HG03280 (cell line): ENCODE results near the gene DOK6.

Experiments
- ATAC-seq: cut with Tn5 transposase; IDR thresholded peaks from one replicate; pipeline ENCODE4 v1.9.1; 2021; ENCODE audit warnings: mild to moderate bottlenecking, moderate library complexity; ENCODE audit not compliant: unreplicated experiment

Gene DOK6

DNA sequence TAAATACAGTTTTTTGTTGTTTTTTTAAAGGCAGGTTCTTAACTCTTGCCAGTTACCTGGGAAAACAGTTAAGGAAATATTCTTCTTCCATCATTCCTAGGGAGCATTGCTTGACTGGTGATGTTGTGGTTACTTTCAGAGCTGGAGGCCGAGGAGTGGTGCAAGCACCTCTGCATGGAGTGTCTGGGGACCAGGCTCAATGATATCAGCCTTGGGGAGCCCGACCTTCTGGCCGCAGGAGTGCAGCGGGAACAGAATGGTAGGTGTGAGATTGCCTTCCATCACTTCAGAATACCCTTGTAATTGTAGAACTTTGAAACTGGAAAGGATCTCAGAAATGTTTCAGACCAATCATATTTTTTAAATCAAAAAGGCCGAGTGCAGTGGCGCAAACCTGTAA, 276.9 kb downstream of the DOK6 start:
- ATAC-seq, result no peak

DNA sequence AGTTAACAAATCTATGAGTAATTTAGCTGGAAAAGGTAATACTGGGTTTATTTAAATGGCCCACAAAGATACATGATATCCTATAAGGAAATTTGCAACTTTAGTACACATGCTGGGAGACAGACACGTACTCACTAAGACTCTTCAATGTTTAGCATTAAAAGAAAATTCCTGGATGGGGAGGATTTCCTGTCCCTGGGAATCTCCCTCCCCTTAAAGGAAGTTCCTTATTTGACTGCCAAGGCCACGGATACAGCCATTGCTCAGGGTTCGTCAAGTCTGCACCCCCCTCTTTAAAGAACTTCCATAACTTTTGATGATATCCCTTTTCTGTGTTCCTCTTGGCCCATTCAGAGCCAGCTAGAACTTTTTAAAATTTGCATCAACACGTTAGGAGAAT, 279.4 kb downstream of the DOK6 start:
- no peak for ATAC-seq

DNA sequence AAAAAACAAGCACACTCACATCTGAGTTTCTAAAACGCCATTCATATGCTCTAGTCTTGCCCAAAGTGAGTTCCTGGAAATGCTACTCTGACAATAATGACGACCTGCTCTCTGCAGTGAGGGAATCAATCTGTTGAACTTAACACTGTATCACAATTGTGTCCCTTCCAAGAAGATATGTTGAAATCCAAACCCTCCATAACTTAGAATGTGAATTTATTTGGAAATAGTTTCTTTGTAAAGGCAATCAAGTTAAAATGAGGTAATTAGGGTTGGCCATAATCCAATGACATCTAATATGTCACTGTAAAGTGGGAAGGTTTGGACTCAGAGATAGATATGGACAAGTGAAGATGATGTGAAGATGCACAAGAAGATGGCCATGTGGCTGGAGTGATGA, 282.5 kb downstream of the DOK6 start:
- ATAC-seq, result no peak

DNA sequence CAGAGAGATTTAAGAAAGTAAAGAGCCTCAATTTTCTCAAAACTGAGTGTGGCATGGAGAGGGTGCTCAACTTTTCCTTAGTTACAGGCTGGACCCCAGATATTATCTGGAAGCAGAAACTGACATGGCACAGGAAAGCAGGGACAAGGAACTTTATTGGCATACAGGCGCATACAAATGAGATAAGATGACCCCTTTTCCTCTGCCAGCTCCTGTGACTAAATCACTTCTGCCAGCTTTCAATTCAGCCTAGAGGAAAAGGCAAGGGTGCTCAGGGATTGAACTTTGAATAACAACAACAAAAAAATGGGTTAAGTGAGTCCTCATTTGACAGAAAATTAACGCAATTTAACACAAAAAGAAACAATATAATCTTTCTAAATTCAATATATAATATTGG, 284.1 kb downstream of the DOK6 start:
- no peak for ATAC-seq

DNA sequence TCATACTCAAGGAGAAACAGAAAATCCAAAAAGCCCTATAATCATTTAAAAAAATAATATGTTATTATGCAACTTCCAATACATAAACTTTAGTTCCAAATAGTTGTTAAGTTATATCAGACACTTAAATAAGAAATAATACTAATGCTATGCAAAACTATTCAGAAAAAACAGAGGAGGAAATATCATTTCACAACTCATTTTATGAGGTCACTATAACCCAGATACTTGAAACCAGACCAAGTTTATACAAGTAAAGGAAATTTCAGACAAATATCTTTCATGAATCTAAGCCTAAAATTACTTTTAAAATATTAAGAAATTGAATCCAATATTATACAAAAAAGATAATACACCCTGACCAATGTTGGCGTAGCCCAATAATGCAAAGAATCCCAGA, 286.2 kb downstream of the DOK6 start:
- ATAC-seq, result no peak

DNA sequence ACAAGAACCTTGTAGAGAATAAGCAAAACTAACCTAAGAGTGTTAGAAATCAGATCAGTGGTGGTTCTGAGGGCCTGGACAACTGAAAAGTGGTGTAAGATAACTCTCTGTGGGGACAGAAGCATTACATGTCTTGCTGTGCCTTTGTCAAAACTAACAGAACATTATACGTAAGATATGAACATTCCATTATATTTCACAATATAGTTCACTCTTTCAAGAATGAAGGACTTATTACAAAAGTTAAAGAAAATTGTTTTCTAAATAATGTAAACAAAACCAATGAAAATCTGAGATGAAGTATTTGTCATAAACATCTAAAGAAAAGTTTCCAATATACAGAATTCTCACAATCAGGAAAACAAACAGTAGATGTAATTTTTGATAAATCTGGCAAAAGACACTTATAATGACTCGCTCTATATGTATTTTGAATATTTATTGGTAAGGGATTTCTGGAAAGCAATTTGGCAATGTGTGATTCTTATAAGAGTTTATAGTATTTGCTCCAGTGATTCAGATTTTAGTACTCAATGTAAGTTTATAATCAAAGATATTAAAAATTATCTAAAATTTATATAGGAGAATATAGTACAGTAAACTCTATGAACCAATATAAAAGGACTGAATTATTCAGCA, 288.6 kb downstream of the DOK6 start:
- ATAC-seq, result no peak

DNA sequence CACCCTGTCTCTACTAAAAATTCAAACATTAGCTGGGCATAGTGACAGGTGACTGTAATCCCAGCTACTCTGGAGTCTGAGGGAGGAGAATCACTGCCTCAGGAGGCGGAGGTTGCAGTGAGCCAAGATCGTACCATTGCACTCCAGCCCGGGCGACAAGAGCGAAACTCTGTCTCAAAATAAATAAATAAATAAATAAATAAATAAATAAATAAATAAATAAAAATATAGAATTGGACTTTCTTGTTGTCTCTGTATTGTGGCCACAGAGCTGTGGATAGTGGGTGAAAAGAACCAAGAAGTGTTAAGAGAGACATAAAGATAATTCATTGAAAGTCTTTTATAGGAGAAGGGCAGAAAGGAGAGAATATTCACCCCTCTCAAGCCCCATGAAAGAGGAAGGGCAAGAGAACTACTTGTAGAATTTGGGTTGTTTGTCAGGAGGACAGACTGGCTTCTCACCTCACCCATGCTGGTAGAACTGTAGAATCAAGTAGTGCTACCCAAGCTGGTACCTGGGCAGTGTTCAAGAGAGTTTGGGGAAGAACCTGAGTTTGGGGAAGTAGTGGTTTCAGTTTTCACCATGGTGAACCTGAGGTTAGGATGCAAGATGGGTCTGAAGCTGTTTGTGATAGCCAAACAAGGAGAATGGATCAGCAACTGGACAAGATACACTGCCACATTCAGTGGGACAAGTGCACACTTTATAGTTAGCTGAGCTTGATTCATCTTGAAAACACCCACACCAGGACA, 290.5 kb downstream of the DOK6 start:
- ATAC-seq, result no peak

DNA sequence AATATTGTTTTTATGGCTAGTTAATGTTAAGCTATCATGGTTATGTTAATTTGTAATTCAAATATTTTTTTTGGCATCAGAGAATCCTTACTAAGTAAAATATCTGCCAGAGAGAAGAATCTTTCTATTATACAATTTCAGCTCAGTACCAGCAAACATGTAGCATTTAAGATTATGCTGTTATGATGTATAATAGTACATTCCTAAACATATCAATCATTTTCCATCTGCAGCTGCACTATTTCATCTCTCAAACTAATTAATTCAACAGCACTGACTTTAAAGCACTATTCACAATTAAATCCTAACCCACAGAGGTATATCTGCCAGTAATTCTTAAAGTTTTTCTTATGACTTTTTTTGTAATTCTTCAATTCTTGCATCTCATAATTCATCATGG, 296.4 kb downstream of the DOK6 start:
- ATAC-seq, result no peak

DNA sequence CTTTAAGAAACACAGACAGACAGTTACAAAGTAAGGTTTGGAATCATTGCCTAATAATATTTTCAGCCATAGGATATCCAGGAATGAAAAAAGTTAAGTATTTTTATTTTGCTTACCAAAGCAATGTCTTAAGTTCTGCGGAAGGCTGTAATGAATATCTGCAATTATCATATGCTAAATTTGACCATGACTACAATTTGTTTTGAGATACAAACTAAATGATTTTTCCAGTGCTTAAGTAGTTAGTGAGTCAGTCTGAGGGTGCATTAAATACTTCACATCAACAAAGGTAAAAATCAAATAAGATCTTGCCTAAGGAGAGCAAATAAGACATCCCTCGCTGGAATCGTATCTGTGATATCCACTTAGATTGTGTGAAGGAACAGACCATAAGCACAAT, 297.0 kb downstream of the DOK6 start:
- ATAC-seq, result no peak

DNA sequence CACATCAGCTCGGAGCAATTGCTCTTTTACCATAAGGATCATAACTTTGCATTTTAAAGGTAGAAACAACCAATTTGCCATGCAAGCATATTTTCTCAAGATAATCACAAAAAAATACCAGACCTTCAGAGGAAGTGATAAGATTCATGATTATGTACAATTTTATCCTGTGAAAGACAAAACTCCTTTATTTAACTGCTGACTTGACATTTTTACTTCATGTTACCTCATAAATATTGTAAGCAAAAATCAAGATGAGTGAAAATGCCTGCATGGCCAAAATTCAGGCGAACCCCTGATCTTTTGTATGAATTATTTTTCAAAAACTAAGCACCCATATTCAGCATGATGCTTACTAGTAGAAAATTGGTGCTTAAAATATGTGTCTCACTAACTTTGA, 300.6 kb downstream of the DOK6 start:
- ATAC-seq, result no peak

DNA sequence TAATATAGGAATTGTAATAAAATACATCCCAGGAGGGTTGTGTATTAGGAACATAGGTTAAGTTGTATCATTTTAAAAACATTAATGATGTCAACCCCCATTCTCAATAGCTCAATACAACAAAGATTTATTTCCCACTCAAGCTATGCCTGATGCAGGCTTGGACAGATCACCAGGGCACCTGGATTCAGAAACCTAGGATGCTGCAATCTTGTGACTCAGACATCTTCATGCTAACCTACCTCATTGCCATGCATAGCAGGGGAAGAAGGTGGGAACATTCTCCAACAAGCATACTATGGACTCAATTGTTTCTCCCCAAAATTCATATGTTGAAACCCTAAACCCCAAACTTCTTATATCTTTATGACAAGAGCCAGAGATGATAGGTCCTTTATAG, 302.8 kb downstream of the DOK6 start:
- ATAC-seq, result no peak

DNA sequence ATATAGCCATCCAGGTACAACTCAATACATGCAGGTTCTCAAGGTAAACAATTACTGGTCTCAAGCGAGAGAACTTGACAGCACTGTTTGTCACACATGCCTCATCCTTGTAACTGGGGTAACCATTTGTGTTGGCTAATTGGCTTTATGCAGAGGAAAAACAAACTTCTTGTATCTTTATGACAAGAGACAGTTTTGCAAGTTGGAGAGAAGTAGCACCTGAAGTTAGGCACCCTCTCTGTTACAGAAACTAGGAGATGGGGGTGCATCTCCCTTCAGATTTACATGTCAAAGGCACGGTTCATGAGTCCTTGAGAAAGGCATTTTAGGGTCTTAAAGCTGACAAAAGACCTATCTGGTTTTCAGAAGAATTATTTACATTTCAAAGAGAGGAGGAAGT, 305.3 kb downstream of the DOK6 start:
- ATAC-seq, result no peak

DNA sequence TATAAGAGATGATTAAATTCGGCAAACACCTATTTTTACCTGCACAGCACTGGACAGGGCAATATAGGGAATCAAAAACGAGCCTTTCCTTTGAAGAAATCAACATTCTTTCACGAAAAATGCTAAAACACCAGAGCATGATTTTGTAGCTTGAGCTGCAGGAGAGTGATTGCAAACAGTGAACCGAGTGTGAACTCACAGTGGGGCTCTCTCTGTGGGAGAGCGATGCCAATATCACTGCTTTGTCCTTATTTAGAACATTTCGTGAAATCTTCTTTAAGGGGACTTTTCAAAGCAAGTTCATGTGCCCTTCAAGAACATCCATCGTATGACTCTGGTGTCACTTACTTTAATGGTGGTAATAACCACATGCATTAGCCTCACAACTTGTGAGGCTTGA, 308.2 kb downstream of the DOK6 start:
- ATAC-seq, result no peak

DNA sequence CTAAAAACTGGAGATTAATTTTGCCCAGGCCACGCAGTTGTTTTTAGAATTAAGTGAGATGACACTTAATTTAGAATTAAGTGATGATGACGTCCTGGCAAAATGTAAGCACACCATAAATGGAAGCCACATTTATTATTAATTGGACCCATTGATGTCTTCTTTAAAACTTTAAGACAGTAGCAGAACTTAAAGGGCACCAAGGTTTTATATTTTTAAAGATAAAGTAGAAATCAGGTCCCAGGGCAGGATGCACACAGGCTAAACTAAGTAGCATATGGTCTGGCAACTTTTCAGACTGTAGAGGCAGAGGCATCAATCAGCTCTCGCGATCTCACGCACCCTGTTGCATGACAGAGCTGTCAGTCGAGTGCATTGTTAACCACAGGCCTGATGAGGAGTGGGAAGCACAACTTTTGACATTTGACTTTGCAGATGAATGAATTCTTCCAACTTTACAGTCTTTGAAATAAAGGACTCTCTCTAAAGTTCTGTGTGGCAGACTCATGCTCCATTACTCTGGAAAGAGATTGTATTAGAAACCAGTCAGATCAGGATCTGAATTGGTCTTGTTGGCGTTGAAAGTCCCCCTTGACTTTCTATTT, 314.6 kb downstream of the DOK6 start:
- ATAC-seq, result no peak

DNA sequence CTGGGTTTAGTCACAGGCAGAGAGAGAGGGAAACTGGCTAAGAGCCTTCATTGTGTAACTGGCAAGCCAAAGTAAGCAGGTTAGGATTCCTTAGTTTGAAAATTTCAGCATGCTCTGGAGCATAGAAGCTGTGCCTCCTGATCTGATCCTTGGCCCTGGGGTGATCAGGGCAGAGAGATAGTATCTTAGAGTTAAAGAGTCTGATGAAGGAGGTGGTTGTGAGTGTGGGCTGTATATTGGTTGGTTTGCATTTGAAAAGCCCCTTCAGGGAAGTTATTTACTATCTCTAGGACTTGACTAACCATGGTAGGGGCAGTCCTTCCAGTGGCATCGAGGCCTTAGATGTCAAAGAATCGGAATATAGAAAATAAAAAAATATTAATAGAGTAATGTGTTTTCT, 316.9 kb downstream of the DOK6 start:
- no peak for ATAC-seq

DNA sequence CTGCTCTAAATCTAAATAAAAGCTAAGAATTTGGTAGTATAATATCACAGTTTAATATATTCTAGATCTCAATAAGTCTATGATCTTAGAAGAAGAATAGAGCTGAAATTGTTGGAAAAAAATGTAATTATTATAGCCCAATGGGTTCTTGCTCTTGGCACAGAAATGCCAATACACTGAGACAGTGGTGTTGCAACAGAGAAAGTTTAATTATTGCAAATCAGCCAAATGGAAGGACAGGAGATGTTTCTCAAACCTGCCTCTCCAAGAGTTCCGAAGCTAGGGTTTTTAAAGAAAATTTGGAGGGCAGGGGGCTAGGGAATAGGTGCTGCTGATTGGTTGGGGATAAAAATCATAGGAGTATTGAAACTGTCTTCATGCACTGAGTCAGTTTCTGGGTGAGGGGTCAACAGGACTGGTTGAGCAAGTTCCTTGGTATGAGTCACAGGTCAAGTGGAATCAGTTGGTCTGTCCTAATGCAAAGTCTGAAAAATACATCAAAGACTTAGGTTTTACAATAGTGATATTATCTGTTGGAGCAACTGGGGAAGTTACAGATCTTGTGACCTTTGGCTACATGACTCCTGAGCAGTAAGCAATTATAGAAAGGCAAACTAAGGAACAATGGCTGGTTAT, 318.3 kb downstream of the DOK6 start:
- no peak for ATAC-seq

DNA sequence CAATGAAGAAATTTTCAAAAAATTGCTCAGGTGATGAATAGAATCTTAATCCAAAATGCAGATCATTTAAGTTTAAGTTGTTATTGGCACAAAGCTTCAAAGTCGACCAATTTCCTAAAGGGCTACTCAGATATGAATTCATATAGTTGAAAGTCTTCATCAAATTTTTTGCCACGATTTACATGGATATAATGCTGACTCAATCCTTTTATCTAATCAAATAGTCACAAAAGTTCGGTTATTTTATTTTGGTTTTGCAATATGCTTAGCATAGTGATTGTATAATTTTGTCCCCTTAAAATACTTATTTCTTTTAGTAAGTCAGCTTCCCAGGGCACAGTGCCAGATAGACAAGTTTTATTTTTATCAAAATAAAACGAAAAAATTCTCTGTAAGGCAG, 319.7 kb downstream of the DOK6 start:
- ATAC-seq, result no peak

DNA sequence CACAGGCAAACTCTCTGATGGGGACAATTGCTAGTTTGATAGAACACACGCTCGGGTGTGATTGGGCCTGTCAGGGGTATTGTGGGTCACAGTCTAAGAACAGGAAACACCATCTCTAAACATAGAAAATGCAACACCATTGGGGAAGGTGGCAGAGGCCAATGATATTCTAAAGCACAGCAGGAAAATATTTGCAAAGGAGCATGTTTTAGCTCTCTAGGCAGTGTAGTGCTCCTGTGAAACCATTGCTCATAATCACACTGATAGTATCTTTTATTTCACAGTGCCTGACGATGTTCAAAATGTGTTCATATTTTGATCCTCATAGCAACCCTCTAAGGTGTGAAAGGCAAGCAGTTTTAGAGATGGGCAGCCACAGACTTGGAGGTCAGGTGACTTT, 322.7 kb downstream of the DOK6 start:
- ATAC-seq, result no peak

DNA sequence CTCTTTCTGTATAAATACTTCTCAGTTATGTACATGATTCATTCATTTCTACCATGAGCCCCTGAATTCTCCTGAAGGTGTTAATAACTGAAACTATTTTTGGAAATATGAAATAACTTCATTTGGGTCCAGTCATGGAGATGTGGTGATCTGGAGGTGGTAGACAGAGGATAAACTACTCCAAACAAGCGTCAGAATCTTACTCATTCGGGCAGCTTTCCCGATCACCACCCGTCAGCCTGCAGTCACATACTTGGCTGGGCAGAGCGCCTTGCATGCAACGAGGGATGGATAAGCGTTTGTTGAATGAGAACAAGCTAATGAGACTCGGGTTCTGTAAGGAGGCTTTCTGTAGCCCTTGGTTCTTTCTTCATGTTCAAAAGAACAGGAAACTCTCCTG, 324.3 kb downstream of the DOK6 start:
- ATAC-seq, result no peak

DNA sequence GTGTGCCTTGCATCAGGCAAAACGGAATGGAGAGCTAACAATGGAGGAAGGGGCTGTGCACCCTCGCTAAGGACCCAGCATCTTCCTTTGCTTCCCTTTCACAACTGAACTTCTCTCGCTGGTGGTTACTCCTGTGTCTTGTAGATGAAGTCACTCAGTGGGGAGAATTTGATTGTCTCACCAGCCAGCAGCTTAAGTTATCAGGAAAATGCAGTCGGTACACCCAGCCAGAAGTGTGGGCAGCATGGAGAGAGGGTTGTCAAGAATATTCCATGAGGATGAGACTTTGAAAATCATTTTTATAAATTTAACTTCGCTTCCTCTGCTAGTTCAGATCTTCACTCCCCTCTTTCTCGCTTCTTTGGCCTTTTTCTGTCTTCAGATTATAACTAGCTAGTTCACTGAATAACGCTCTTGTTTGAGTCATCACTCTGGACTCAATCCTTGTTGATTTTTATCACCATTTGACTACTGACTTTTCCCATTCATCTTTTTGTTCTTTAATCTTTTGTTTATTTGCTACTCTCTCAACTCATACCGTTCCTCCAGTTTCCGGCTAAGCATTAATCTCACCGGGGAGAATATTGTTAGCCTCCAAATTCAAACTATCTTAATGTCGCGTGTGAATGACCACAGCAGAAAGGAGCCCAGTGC, 325.3 kb downstream of the DOK6 start:
- no peak for ATAC-seq

DNA sequence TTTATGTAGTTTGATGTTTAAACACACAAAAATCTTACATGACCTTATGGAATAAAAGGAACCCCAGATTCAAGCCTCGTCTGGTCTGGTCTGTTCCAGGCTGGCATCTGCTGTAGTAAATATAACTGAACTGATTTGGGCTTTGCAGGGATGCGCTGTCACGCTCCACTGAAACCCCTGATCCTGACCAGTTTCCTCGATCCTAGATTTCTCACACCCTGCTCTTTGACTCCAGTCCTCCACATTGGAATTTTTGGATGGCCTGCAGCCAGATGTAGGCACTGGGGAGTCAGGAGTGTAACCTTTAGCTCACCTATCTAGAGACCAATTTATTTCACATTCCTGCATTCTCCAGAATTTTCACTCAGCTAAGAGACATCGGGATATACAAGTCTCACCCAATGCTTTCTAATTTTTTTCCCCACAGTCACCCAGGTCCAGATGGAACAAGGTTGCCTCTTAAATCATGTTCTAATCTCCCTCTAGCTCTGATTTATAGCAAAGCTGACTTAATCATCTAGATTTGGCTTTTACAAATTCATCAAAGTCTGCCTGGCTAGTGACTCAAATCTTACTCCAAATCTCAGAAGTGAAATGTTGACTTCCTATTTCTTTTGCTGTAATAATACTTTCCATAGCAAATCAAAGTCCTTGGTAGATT, 327.4 kb downstream of the DOK6 start:
- ATAC-seq, result no peak
